K562 (cell line): Measurements from ENCODE around the gene SLX9. TPM values are rescaled to one million over a fixed set of nuclear protein-coding genes. Genes with fewer than 3 reads are reported as not detected.

Experiments
- ATAC-seq: fragments of 200-7000 bp; cut with Tn5 transposase; 3 replicates; pipeline ENCODE4 v1.9.1; 2020; ENCODE audit warnings: moderate library complexity
- BruUV-seq: library from RNA; stranded (reverse); fragments of 400-500 nt; replicated peaks from 2 replicates; lab custom pipeline; 2021; lab: Mats Ljungman, UMichigan
- CTCF ChIA-PET: fragments of 300-600 bp; formaldehyde crosslinking; extraction: SDS; loops from one replicate; lab custom pipeline; 2021; ENCODE audit warnings: low intra/inter-chr PET ratio; lab: Yijun Ruan, JAX
- POLR2A ChIA-PET: fragments of 300-600, 350-650 bp; sonication (Branson Sonifier 250); formaldehyde crosslinking; extraction: SDS; loops from one replicate; lab custom pipeline; 2021; ENCODE audit warnings: antibody characterized with exemption, inconsistent platforms; lab: Yijun Ruan, JAX
- DNase-seq, 4 experiments: peaks; one replicate each; pipeline versions ENCODE4 v3.0.0 to v3.0.0-alpha.2; 2011 to 2018; ENCODE audit warnings: low spot score in 3 of 4, mixed read lengths in 3 of 4; ENCODE audit errors: extremely low read depth in 1 of 4
- FAIRE-seq: peaks from 2 replicates; lab custom pipeline; 2011; peaks lifted over from hg19 to GRCh38; lab: Jason Lieb, UNC
- H2AFZ ChIP-seq: 2 replicates; pipeline ENCODE4 v1.6.0; 2011; ENCODE audit warnings: low read depth, low read length, control low read depth, inconsistent platforms
- H3K27ac ChIP-seq: fragments of 200-600 bp; 3 replicates; pipeline ENCODE4 v1.8.0; 2011; ENCODE audit warnings: low read depth, mild to moderate bottlenecking, control low read depth, inconsistent platforms, low read length, moderate library complexity, mixed read lengths; ENCODE audit errors: extremely low read depth
- H3K27me3 ChIP-seq, 2 experiments: fragments of 300-600 bp in 1 of 2; 2 replicates in 1 of 2; 3 replicates in 1 of 2; pipeline versions ENCODE4 v1.6.0 to v1.8.0; 2011; ENCODE audit warnings: inconsistent platforms in 2 of 2, low read length in 2 of 2, mild to moderate bottlenecking in 1 of 2, mixed read lengths in 1 of 2, moderate library complexity in 1 of 2; ENCODE audit not compliant: control insufficient read depth in 2 of 2, insufficient read depth in 2 of 2
- H3K36me3 ChIP-seq: fragments of 300-600 bp; 3 replicates; pipeline ENCODE4 v1.8.0; 2011; ENCODE audit warnings: mild to moderate bottlenecking, low read length, inconsistent platforms; ENCODE audit not compliant: control insufficient read depth, insufficient read depth
- H3K4me1 ChIP-seq, 2 experiments: fragments of 200-600 bp in 1 of 2; replicated peaks in 1 of 2; 2 replicates in 1 of 2; 3 replicates in 1 of 2; pipeline versions ENCODE4 v1.5.1 to v1.8.0; 2011; ENCODE audit warnings: inconsistent platforms in 2 of 2, low read length in 2 of 2, mild to moderate bottlenecking in 1 of 2, mixed read lengths in 1 of 2, moderate library complexity in 1 of 2; ENCODE audit not compliant: control insufficient read depth in 2 of 2, insufficient read depth in 2 of 2
- H3K4me2 ChIP-seq: 2 replicates; pipeline ENCODE4 v1.6.1; 2011; ENCODE audit warnings: low read length, control low read depth, inconsistent platforms, mixed read lengths; ENCODE audit not compliant: insufficient read depth
- H3K4me3 ChIP-seq: fragments of 200-600 bp; sonication (generic), shearing (Covaris generic); 2 replicates; pipeline ENCODE4 v1.5.1; 2016; ENCODE audit warnings: control low read depth, inconsistent platforms
- H3K79me2 ChIP-seq: fragments of 200-600 bp; 3 replicates; pipeline ENCODE4 v1.8.0; 2011; ENCODE audit warnings: low read length, inconsistent platforms; ENCODE audit not compliant: control insufficient read depth, insufficient read depth
- H3K9ac ChIP-seq, 2 experiments: 2 replicates each; pipeline versions ENCODE4 v1.6.0 to v1.6.1; 2011; ENCODE audit warnings: low read depth in 2 of 2, low read length in 2 of 2, control low read depth in 1 of 2, inconsistent platforms in 1 of 2, mild to moderate bottlenecking in 1 of 2, mixed read lengths in 1 of 2; ENCODE audit not compliant: insufficient read depth in 1 of 2
- H3K9me1 ChIP-seq: one replicate; pipeline ENCODE4 v1.6.0; 2011; ENCODE audit warnings: inconsistent platforms, mild to moderate bottlenecking, low read length, moderate library complexity; ENCODE audit not compliant: control insufficient read depth, insufficient read depth
- H3K9me3 ChIP-seq: replicated peaks from 2 replicates; pipeline ENCODE4 v1.5.1; 2011; ENCODE audit warnings: low read depth, low read length, inconsistent platforms; ENCODE audit not compliant: control insufficient read depth, insufficient read depth
- H4K20me1 ChIP-seq: replicated peaks from 2 replicates; pipeline ENCODE4 v1.6.1; 2011; ENCODE audit warnings: low read length, inconsistent platforms, mixed read lengths; ENCODE audit not compliant: control insufficient read depth, insufficient read depth
- C11orf30 ChIP-seq: fragments of 450-650 bp; IDR thresholded peaks from 2 replicates; pipeline ENCODE4 v1.6.1; 2016; ENCODE audit warnings: low read depth, mild to moderate bottlenecking
- CCNT2 ChIP-seq: IDR thresholded peaks from 2 replicates; pipeline ENCODE4 v1.6.1; 2011; ENCODE audit warnings: borderline replicate concordance, low read depth, mild to moderate bottlenecking, moderate library complexity, mixed read lengths, low read length; ENCODE audit not compliant: insufficient read length; ENCODE audit errors: extremely low read depth
- FOXA3 ChIP-seq, 2 experiments: fragments of 450-650 bp in 1 of 2; sonication (generic) in 1 of 2; formaldehyde crosslinking; IDR thresholded peaks in 1 of 2; conservative IDR thresholded peaks in 1 of 2; 2 replicates each; pipeline versions ENCODE4 v1.4.0 to v1.8.0; 2020 to 2022; ENCODE audit warnings: mild to moderate bottlenecking in 2 of 2, missing genetic modification reagents in 1 of 2
- KAT2B ChIP-seq: IDR thresholded peaks from one replicate; pipeline ENCODE4 v1.6.1; 2012; ENCODE audit warnings: low read depth, mild to moderate bottlenecking, control low read depth, inconsistent platforms, low read length, moderate library complexity
- MAFF ChIP-seq: IDR thresholded peaks from 2 replicates; pipeline ENCODE4 v1.6.1; 2012; ENCODE audit warnings: low read length, improper control_type of control experiment
- MAFG ChIP-seq: fragments of 450-650 bp; conservative IDR thresholded peaks from 2 replicates; pipeline ENCODE4 v1.6.1; 2016; ENCODE audit warnings: missing genetic modification characterization, missing compliant biosample characterization
- MAFK ChIP-seq: IDR thresholded peaks from 2 replicates; pipeline ENCODE4 v1.6.1; 2011; ENCODE audit warnings: low read length, improper control_type of control experiment
- NCOA6 ChIP-seq: fragments of 450-650 bp; IDR thresholded peaks from 2 replicates; pipeline ENCODE4 v1.6.1; 2017; ENCODE audit warnings: mild to moderate bottlenecking
- NFRKB ChIP-seq: fragments of 450-650 bp; IDR thresholded peaks from 2 replicates; pipeline ENCODE4 v1.6.1; 2016; ENCODE audit warnings: low read depth
- NR2C2 ChIP-seq, 2 experiments: fragments of 200-800 bp in 1 of 2; sonication (Bioruptor generic) in 1 of 2; sonication (generic) in 1 of 2; formaldehyde crosslinking in 1 of 2; IDR thresholded peaks; 2 replicates each; pipeline versions ENCODE4 v1.6.1 to v1.8.0; 2016 to 2022; ENCODE audit warnings: mild to moderate bottlenecking in 1 of 2, missing compliant biosample characterization in 1 of 2, missing genetic modification characterization in 1 of 2, missing genetic modification reagents in 1 of 2
- POLR2G ChIP-seq: fragments of 200-400 bp; formaldehyde crosslinking; IDR thresholded peaks from 2 replicates; pipeline ENCODE4 v1.6.1; 2017; ENCODE audit warnings: low read depth, mild to moderate bottlenecking, antibody characterized with exemption, low read length, moderate library complexity
- RCOR1 ChIP-seq, 2 experiments: IDR thresholded peaks; 2 replicates each; pipeline ENCODE4 v1.6.1; 2012; ENCODE audit warnings: low read depth in 2 of 2, low read length in 2 of 2, borderline replicate concordance in 1 of 2, improper control_type of control experiment in 1 of 2
- SETDB1 ChIP-seq: IDR thresholded peaks from one replicate; pipeline ENCODE4 v1.6.1; 2012; ENCODE audit warnings: low read length, control low read depth, inconsistent platforms
- ZBED1 ChIP-seq: IDR thresholded peaks from 2 replicates; pipeline ENCODE4 v1.6.1; 2014
- ZNF316 ChIP-seq: fragments of 450-650 bp; IDR thresholded peaks from 2 replicates; pipeline ENCODE4 v1.6.1; 2016
- ZNF717 ChIP-seq: fragments of 250-450 bp; sonication (Bioruptor Pico); IDR thresholded peaks from 2 replicates; pipeline ENCODE4 v1.5.0; 2021
- ZNF77 ChIP-seq: fragments of 250-450 bp; sonication (Bioruptor Pico); IDR thresholded peaks from 2 replicates; pipeline ENCODE4 v1.5.0; 2020
- WGBS: fragments of 100-300 bp; shearing (Covaris generic); methylation state at CpG from one replicate; pipeline ENCODE4 v1.1.6; 2016; ENCODE audit warnings: low coverage, mixed read lengths; ENCODE audit not compliant: insufficient coverage; ENCODE audit errors: missing lambda C conversion rate; 5-methylcytosine and 5-hydroxymethylcytosine counted together
- in situ Hi-C: fragments of 300-500 bp; cut with MboI; formaldehyde crosslinking; loops from 4 replicates; pipeline ENCODE4 v1.15.0; 2018; ENCODE audit warnings: inconsistent platforms, mixed read lengths
- intact Hi-C: fragments of 100-400 bp; cut with micrococcal nuclease; formaldehyde crosslinking; loops from 2 replicates; pipeline ENCODE4 v1.14.2; 2022
- polyA plus RNA-seq, 8 experiments: library from polyadenylated mRNA; depleted of rRNA in 4 of 8; stranded (reverse) in 5 of 8; unstranded in 3 of 8; fragments of >200 nt; fragmentation: Nextera tagmentation in 2 of 8; fragmentation: Illumina TruSeq in 1 of 8; extraction: Ambion mirVana in 2 of 8; extraction: Trizol in 1 of 8; gene quantifications; 2 replicates each; pipeline versions ENCODE4 v1.2.1 to v1.2.3, GENCODE V29; 2011 to 2014; ENCODE audit warnings: inconsistent platforms in 1 of 8, missing spikeins in 1 of 8
- total RNA-seq, 7 experiments: library from RNA; depleted of rRNA in 6 of 7; stranded (reverse); fragments of >200 nt in 6 of 7; fragmentation: Illumina TruSeq in 2 of 7; extraction: Trizol in 2 of 7; gene quantifications; 2 replicates each; pipeline versions ENCODE4 v1.2.1 to v1.2.3, GENCODE V29; 2011 to 2021; ENCODE audit warnings: low replicate concordance in 1 of 7
- TF ChIP-seq, protein P1 (sequence below): fragments of 450-650 bp; IDR thresholded peaks from one replicate; pipeline ENCODE4 v1.6.1; 2018; ENCODE audit warnings: mild to moderate bottlenecking, moderate library complexity; ENCODE audit not compliant: partially characterized antibody
- TF ChIP-seq, protein P2 (sequence below), 2 experiments: IDR thresholded peaks; 2 replicates each; pipeline ENCODE4 v1.6.1; 2011; ENCODE audit warnings: borderline replicate concordance in 1 of 2, control low read depth in 1 of 2, low read depth in 1 of 2, low read length in 1 of 2, mild to moderate bottlenecking in 1 of 2, mixed read lengths in 1 of 2, moderate library complexity in 1 of 2; ENCODE audit not compliant: insufficient read depth in 1 of 2, insufficient read length in 1 of 2, poor library complexity in 1 of 2, severe bottlenecking in 1 of 2; ENCODE audit errors: extremely low read depth in 1 of 2

The SLX9 gene
- total and polyA plus RNA-seq, 9 of the 15 experiments (the other 6 are each of a cell fraction or from before 2014, with no cell fraction given): 1.2 to 75.5 (median 16.5) TPM

DNA sequence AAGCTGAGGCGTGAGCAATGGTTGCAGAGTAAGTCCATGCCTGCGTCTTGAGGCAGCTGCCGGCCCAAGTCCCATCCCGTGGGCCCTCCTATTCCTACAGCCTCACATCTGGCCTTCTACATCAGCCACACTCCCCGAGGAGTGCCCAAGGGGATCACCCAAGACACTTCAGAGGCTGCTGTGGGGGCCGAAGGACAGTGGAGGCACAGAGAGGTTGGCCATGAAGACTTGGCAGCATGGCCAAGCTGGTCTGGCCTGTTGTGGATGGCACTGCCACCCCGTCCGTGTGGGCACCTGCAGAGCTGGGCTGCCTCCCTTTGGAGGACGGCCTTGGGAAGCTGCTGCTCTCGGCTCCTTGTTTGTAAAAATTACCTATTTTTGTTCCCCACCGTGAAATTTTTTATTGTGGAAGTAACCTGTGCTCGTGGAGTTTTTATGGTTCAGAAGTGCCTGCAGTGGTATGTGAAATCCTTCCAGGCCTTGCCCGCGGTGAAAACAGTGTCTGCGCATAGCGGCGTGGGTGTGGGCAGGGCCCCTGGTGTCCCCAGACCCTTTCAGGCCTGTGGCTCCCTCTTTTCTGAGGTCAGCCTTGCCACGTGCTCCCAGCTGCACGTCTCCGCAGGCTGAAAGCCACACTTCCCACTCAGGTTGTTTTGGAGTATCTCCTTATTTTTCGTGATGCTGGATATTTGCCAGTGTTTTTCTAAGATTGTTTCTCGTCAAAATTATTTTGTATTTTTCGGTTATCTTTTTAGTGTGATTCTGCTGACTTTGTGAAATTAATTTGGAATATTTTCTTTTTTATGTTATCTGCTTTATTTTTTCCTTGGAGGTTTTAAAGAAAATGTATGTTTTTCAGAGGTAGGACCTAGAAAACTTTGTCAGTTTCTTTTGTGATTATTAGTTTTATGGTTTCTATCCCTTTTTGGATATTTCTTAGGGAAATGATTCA is 20.6 kb downstream of the SLX9 start:
- ATAC-seq (no peak), FAIRE-seq (peak; percentile 66), DNase-seq (no peak)
- H3K79me2 ChIP-seq: peaks cover 56% of the 10 kb centered on the region
- no peaks in the 10 kb centered on the region for H3K27me3 ChIP-seq
- ChIA-PET CTCF (no interaction called here), POLR2A (interaction anchor here (0.6 to 1.0 kb wide), 3 partner anchors 11 to 31 kb away, joined by 3 read pairs; no protein-coding TSS in a partner anchor)
- peaks cover 10% of the 10 kb centered on the region for H4K20me1 ChIP-seq
- intact Hi-C loops (no loop called here), in situ Hi-C loops (loop anchor here (25.0 kb wide), 1 partner anchor 877 kb away; no protein-coding TSS in a partner anchor)
- peaks cover 0 to 21% of the 10 kb centered on the region in 2 experiments; a peak in 1 of 5 replicates for H3K4me1 ChIP-seq
- H3K9ac ChIP-seq: no peak overlapping the region
- H3K27ac ChIP-seq: no peak overlapping the region
- no peak overlapping the region for H3K4me3 ChIP-seq
- WGBS: 94% methylated on average over 23 of the region's 23 CpGs
- H3K4me2 ChIP-seq: no peak overlapping the region
- H2AFZ ChIP-seq: no peak overlapping the region
- BruUV-seq: no TSS peak
- peaks cover 95% of the 10 kb centered on the region for H3K36me3 ChIP-seq
- H3K9me1 ChIP-seq: no peaks in the 10 kb centered on the region
- no peaks in the 10 kb centered on the region for H3K9me3 ChIP-seq
- peak; percentile 91 for TF ChIP-seq C11orf30
- TF ChIP-seq, protein P1, sequence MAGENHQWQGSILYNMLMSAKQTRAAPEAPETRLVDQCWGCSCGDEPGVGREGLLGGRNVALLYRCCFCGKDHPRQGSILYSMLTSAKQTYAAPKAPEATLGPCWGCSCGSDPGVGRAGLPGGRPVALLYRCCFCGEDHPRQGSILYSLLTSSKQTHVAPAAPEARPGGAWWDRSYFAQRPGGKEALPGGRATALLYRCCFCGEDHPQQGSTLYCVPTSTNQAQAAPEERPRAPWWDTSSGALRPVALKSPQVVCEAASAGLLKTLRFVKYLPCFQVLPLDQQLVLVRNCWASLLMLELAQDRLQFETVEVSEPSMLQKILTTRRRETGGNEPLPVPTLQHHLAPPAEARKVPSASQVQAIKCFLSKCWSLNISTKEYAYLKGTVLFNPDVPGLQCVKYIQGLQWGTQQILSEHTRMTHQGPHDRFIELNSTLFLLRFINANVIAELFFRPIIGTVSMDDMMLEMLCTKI: no peak
- TF ChIP-seq KAT2B: no peak
- TF ChIP-seq ZBED1: no peak
- no peak for TF ChIP-seq NCOA6
- peak; percentile 86 for TF ChIP-seq MAFG (tag)
- peak; percentile 64 for TF ChIP-seq MAFF
- no peak for TF ChIP-seq RCOR1 (IDR thresholded peaks at IDR 0.05; ENCODE audit: borderline replicate concordance in 1 of 2, low read depth in 2 of 2, low read length in 2 of 2)
- TF ChIP-seq POLR2G: 0 out of 2 replicates have a peak, but pooled peaks have one; percentile 10
- no peak for TF ChIP-seq NFRKB
- TF ChIP-seq MAFK: peak; percentile 59; the same call in 1 of the 2 replicates
- no peak for TF ChIP-seq NR2C2 (CRISPR knock-in tag; IDR thresholded peaks at IDR 0.05)
- no peak for TF ChIP-seq NR2C2 (tag; IDR thresholded peaks at IDR 0.05)
- TF ChIP-seq FOXA3 (CRISPR knock-in tag; conservative IDR thresholded peaks at IDR 0.05 in 1 of 2, IDR thresholded peaks at IDR 0.05 in 1 of 2): no peak
- no peak for TF ChIP-seq CCNT2
- TF ChIP-seq, protein P2, sequence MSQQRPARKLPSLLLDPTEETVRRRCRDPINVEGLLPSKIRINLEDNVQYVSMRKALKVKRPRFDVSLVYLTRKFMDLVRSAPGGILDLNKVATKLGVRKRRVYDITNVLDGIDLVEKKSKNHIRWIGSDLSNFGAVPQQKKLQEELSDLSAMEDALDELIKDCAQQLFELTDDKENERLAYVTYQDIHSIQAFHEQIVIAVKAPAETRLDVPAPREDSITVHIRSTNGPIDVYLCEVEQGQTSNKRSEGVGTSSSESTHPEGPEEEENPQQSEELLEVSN (IDR thresholded peaks at IDR 0.05; ENCODE audit: borderline replicate concordance in 1 of 2, extremely low read depth in 1 of 2, insufficient read depth in 1 of 2, insufficient read length in 1 of 2, low read depth in 1 of 2, low read length in 1 of 2, poor library complexity in 1 of 2, severe bottlenecking in 1 of 2): no peak
- TF ChIP-seq ZNF717 (CRISPR knock-in tag): no peak
- peak; percentile 97 for TF ChIP-seq ZNF316
- no peak for TF ChIP-seq SETDB1
- TF ChIP-seq ZNF77: no peak
